GM18507 (cell line): ENCODE results near the gene AMMECR1.
A peak's percentile ranks its signal among the peaks of the same experiment; 100 is the strongest.

Source experiments
- DNase-seq: peaks from one replicate; pipeline ENCODE4 v3.0.0; 2011; ENCODE audit warnings: low read depth; ENCODE audit not compliant: insufficient read length; ENCODE audit errors: extremely low spot score
- FAIRE-seq: peaks from 2 replicates; lab custom pipeline; 2011; peaks lifted over from hg19 to GRCh38; lab: Jason Lieb, UNC

The AMMECR1 gene

DNA sequence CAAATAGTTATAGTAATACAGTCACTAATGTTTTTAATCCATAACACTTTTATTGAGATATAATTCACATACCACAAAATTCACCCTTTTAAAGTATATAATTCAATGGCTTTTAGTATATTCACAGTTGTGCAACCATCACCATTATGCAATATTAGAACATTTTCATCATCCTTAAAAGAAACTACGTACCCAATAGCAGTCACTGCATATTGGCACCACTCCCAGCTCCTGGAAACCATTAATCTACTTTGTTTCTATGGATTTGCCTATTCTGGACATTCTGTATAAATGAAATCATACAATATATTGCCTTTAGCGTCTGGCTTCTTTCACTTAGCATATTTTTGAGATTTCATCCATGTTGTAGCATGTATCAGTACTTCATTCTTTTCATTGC is 99.3 kb downstream of the AMMECR1 start:
- FAIRE-seq, result no peak
- DNase-seq, result no peak

DNA sequence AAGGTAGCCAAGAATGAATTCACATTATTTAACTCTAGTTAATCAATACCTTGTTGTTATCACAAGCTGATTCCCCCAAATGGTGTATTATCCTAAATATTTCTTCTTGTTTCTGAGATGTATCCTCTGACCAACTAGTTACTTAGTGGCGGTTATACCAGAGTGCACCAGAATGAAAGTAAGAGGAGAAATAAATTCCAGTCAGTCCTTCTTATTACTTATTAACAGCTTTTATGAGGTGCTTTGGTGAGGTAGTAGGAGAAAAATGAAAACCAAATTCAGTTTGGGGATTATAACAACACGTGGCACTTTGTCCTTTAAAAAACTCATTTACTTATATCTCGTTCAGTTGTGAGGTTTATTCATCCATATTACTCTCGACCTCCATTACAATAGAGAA is 101.9 kb downstream of the AMMECR1 start:
- DNase-seq (no peak), FAIRE-seq (no peak)

DNA sequence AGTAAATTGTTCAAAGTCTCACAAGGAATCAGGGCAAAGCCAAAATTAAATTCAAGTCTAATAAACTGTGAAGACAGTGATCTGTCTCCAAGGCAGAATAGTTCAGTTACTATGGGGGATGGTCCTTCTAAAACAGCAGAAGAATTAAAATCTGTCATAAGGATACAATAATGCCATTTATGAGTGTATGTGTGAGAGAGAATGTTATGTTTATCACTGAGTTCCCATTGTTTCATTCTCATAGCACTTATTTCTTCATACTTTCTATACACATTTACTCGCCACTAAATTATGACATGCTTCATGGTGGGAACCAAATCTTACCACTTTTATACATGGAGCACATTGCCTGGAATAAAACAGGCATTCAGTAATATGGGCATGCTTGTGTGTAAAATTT is 102.5 kb downstream of the AMMECR1 start:
- FAIRE-seq (no peak), DNase-seq (no peak)

DNA sequence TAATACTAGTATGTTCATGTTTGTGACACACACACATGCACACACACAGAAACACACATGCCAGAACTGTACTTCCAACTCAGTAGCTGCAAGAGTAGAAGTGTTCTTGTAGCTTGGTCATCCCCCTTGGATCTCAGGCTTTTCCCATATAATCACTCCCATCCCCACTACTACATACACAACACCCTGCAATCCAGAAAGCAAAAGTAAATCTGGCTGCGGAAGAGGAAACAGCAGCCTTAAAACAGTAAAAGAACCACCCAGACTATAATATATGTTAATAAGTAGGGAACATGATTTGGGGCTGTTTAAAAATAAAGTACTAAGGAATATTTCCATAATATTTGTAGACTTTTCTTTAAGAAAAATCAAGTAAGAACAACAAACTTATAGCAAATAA is 103.2 kb downstream of the AMMECR1 start:
- DNase-seq, result no peak
- no peak for FAIRE-seq

DNA sequence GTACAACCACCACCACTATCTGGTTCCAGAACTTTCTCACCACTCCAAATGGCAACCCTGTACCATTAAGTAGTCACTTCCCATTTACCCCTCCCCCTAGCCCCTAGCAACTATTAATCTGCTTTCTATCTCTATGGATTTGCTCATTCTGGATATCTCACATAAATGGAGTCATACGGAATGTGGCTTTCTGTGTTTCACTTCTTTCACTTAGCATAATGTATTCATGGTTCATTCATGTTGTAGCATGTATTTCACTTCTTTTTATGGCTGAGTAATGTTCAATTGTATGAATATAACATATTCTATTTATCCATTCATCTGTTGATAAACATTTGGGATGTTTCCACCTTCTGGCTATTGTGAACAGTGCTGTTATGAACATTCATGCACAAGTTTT is 104.7 kb downstream of the AMMECR1 start:
- FAIRE-seq (no peak), DNase-seq (no peak)

DNA sequence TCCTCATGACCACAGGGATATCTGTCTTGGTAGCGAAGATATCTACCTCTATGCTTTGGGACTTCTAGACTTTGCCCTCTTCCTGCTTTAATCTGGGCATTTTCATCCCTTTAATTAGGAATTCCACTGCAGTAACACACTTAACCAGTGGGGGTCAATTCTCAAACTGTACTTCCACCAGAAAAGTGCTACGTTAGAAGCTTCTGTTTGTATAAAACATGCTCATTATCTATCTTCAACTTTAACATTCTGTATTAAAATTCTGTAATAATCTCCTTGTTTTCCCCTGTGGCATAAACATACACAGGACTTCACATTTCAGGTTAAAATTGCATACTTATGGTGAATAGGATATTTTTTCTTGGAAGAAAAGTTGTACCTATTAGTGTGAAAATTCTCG is 105.6 kb downstream of the AMMECR1 start:
- peak; percentile 63 for FAIRE-seq

DNA sequence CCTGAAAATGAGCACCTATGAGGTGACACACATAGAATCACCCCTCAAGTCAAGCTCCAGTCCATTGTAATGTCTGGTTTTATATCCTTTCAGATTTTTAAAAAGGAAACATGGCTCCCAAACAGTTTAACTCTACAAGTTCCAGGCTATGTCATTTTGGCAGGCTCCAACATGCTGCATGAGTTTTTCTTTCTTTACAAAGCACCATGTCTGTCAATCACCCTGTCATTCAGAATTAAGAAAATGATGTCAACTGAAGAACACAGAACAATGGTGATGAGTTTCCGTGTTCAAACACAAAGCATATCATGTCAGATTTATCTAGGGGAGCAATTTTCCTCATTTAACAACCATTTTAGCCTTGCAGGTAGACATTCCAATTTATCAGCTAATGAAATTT is 106.5 kb downstream of the AMMECR1 start:
- no peak for FAIRE-seq
- DNase-seq, result no peak

More for the DNA sequence above, 105.6 kb downstream of the AMMECR1 start:
- DNase-seq, result no peak

DNA sequence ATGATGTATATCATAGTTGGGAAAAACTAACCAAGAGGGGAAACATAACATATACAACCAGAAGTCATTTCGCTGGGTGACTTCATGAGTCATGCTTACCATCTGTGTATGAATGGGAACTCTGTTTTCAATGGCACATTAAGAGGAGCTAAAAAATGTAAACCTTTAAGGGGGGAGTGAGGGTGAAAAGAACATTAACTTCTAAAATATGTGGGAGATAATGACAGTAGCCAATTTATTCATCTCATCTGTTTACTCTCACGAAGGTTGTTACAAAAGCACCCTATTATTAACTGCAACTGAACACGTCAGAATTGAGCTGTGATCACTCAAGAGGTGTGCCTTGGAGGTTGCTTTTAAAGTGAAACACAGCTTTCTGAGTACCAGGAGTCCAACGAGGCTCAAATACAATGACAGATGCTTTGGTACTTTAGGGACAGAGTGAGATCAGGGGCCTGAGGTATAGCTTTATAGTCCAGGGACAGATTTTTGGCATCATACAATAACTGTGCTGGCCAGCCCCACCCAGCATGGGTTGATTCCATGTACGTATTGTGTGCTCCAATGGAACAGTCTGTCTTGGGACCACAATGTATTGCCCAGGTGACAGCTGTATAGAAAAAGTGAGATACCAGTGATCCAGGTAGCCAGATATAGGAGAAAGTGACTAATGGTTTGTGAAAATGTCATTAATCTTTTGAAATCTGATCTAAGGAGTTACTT is 107.3 kb downstream of the AMMECR1 start:
- FAIRE-seq (no peak), DNase-seq (no peak)

DNA sequence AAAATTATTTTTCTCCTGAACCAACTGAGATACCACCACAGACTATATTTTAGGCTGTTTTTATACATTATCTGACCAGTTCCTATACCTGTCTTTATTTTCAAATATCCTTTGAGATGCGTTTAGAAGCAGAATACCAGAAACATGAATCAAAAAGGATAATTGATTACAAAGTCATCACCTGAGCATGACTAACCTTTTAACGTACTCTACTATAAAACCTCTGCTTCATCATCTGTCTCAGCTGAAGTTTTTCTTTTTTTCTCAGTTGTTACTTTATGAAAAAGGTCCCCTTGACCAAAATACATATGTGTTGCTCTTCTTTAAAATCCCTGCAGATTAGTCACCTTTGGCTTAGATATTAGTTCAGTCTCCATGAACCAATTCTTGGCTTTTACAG is 109.8 kb downstream of the AMMECR1 start:
- FAIRE-seq, result no peak

DNA sequence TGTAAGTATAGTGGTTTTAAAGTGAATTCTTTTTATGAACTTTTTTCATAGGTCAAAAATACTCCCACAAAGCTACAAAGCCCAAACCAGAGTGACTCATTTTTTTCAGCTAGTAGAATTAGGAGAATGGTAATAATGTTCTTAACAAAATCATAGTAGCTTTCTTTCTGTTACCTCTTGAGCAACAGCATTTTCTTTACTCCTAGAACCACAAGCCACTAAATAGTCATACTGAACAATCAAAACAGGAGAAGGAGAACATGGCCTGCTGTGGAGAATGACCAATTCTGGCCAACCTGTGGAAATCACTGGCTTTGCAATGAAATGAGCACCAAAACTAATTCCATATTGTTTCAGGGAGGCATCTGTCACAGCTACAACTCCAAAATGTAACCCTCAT is 112.9 kb downstream of the AMMECR1 start:
- no peak for DNase-seq
- FAIRE-seq, result peak; percentile 35

More for the DNA sequence above, 109.8 kb downstream of the AMMECR1 start:
- no peak for DNase-seq

DNA sequence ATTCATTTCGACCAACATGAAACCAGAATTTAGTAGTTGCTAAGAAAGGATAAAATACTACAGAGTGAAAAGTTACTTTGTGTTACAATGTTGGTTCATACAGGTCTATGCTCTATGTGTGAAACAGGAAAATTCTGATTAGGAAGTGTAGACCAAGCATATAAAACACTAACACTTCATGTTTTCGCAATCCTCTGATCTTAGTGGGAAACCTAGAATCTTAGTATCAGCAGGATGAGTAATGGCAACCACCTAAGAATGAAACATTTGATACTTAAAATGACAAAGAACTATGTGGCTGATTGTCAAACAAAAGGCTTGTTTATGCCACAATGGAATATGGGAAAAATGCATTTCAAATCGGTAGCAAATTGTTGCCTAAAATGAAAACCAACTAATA is 116.1 kb downstream of the AMMECR1 start:
- DNase-seq (no peak), FAIRE-seq (no peak)

DNA sequence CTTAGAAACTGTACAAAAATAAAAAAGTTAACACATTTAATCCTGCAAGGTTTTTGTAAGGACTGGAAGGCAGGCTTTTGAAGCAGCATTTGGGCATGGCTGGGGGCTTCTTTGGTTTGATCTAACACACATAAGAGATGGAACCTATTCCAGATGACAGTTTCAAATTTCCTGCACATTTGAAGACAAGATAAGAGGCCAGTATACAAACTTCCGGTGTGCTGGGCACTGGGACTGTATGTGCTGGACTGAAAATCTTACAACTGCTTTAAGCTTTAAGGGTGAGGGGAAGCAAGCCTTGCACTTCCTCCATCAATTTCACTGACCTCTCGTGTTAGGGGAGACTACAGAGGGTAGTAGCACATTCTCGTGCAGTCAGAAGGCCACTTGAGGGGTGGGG is 122.9 kb downstream of the AMMECR1 start:
- no peak for FAIRE-seq
- DNase-seq, result no peak

DNA sequence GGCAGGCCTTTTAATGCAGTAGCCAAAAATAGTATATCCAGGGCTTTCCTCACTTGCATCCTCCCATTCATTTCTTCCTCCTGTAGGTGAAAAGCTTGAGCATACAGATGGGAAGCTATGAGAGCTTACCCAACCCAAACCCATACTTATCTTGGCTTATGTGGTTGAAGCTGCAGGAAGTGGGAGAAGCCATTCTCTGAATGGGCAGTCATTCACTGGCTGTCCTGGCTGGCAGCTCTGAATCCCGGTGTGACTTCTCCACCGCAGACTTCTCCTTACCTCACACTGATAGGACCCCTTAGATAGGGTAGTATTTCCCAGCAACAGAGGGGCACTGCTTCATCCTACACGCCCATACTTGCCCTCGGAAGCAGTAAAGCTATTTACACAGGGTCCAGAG is 125.4 kb downstream of the AMMECR1 start:
- DNase-seq (no peak), FAIRE-seq (no peak)

DNA sequence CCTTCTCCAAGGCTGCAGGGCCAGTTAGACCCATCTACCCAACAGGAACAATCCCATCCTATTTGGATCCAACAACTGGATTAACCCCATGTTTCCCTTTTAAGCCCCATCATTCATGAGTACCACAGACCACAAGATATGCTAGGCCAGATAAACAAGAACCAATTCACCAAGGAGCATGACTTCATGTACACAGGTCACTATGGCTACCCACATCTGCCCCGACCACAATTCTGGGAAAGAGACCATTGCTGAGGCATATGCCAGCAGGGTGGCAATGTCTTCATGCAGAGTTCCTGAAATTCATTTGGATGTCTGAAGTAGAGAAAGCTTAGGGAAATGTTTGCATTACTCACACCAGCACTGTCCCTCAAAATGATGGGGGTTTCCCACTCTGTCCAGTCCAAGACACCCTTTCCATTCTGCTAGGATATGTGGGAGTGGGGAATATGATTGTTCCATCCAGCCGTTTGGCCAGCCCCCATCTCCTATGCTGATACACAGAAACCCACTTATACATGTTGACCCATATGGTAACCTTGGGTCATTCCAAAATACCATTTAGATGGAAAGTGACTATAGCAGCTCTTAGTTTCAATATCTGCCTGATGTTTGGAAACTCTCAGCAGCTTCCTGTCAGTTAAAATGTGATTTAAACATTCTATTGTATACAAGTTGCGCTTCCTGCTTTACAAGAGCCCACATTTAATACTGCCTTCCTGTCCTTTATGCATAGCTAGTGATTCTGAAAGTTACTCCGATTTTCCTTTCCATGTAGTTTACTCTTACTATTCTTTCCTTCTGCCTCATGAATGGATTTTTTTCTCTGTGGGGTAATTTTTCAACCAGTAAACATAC is 129.0 kb downstream of the AMMECR1 start:
- DNase-seq (no peak), FAIRE-seq (no peak)

DNA sequence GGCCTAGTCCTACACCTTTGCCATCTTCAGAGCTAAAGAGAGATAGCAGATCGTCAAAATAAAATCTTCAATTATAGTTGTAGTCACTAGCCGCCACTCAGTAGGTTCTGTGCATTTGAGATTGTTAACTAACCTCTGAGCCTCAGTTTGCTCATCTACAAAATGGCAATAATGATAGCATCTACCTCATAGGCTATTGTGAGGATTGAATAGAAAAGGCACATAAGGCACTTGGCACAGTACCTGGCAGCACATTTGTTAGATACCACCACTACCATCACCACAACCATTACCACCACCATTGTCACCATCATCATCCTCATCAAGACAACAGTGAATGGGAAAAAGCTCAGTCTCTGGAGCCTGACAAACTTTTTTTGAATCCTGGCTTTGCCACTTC is 134.6 kb downstream of the AMMECR1 start:
- FAIRE-seq, result no peak

DNA sequence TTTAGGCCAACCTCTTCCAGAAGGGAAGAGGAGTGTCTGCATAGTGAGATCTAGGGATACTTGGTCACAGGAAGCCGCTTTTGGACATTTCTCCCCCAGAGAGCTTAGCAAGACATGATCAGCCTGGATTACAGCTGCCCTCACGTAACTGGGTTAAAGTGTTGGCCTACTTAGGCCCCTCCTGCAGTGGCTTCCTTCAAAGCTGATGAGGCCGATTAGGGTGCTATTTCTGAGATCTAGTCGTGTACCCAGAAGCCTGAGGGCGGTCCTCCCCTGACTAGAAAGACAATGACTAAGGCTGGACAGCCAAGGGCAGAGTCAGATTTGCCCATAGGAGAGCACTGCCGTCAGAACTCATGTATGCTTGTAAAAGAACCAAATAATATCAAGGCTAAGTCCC is 135.0 kb downstream of the AMMECR1 start:
- DNase-seq (no peak), FAIRE-seq (no peak)

More for the DNA sequence above, 134.6 kb downstream of the AMMECR1 start:
- no peak for DNase-seq

DNA sequence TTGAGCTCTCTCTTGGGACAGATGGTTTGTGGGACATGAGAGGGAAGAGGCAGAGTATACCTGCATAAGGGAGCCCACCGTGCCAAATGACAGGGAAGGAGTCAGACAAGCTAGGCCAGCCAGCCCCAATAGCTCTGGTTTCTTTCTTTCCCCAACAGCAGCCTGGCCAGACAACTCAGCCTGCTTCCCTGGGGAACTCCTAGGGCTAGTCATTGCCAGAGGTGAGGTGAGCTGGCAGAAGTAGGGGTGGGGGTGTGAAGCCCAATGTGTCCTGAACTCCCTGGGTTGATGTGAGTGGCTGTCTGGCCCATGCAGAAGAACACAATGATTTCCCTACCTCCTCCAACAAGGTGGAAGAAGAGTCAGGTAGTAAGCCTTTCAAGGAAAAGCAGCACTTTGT is 135.5 kb downstream of the AMMECR1 start:
- no peak for DNase-seq
- peak; percentile 26 for FAIRE-seq

DNA sequence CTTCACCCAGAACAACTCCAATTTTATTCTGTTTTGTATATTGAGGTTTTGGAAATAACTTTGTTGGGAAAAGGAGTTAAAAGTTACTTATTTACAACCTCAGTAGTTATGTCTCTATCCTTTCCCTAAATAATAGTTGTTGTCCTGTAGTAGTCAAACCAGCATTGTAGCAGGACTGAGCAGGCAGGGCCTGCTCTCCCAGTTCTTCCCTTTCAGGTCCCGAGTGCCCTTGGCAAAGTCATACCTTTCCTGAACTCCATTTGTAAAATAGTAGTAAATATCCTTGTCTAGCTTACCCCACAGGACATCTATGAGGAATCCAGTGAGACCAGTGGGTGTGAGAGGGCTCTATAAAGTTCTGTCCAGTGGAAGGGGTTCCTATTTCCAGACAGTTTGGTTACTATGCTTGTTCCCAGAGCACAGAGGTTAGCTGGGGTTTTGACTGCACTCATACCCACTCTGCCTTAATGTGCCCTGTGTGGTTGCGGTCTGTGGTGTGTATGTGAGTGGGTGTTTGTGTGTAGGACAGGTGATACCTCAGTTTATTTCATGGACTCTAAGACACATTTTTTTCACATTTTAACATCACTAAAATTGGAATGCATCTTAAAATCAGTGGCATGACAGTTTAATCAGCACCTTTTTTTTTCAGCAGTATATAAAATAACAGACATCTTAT is 136.3 kb downstream of the AMMECR1 start:
- FAIRE-seq, result no peak

DNA sequence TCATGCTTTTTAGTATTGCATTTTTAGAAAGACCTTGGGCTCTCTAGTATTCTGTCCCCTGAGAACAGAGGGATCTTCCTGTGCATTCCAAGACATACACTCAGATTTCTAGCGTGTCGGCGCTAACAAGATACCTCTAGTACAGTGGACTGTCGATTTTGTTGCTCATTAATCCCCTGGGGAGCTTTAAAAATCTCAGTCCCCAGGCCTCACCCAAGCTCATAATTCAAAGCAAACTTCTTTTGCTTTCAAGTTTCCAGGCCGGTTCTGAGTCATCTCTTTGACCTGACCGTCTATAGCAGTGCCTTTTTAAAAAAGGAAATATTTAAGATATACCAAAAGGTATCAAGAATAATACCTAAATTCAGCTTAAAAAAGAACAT is 137.0 kb downstream of the AMMECR1 start:
- DNase-seq (no peak), FAIRE-seq (peak; percentile 82)

More for the DNA sequence above, 136.3 kb downstream of the AMMECR1 start:
- no peak for DNase-seq

DNA sequence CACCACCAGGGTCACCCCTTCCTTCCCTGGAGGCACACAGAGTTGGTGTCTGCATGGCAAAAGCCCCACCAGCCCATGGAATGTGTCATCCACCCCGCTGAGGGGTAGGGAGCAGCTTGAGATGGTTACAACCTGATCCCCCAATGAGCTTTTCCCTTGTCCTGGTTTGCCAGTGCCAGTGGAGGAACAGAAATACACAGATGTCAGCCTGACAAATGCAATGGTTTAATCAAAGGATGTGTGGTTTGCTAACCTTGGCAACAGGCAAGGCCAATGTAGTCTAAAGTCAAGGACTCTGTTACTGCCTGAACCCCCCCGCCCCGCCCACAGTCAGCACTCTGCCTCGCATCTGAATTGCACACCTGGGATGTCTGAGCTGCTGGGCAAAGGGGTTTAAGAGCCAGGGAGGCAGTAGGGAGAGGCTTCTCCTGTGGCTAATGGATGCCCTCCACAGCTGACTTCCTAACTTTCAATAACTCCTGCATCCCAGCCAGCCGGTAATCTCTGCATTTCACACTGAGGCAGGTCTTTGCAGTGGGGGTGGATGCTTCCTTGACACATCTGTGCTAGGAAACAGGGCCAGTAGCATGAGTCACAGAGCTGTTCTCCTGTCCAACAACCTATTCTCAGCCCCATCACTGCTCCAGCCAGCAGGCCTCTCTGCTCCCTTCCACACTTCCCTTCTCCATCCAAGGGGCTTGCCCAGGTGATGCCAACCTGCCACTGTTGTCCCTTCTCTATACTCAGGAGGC is 137.5 kb downstream of the AMMECR1 start:
- FAIRE-seq (no peak), DNase-seq (no peak)
